NT2/D1 (cell line): ENCODE data around the gene LARP1.

ENCODE experiments used
- DNase-seq: peaks from one replicate; pipeline ENCODE4 v3.0.0-alpha.2; 2011; ENCODE audit warnings: low read depth, low spot score
- H3K27me3 ChIP-seq: 2 replicates; pipeline ENCODE4 v1.6.0; 2011; ENCODE audit warnings: mild to moderate bottlenecking; ENCODE audit not compliant: insufficient read length, insufficient read depth
- H3K36me3 ChIP-seq: 2 replicates; pipeline ENCODE4 v1.6.1; 2011; ENCODE audit warnings: mild to moderate bottlenecking, low read length, mixed read lengths; ENCODE audit not compliant: insufficient read depth, insufficient read length
- H3K4me1 ChIP-seq: 2 replicates; pipeline ENCODE4 v1.5.1; 2011; ENCODE audit not compliant: insufficient read depth, insufficient read length
- H3K4me3 ChIP-seq: 2 replicates; pipeline ENCODE4 v1.5.1; 2011; ENCODE audit warnings: low read depth; ENCODE audit not compliant: insufficient read length
- H3K9ac ChIP-seq: 2 replicates; pipeline ENCODE4 v1.6.0; 2011; ENCODE audit warnings: low read depth; ENCODE audit not compliant: insufficient read length
- H3K9me3 ChIP-seq: 2 replicates; pipeline ENCODE4 v1.5.1; 2011; ENCODE audit warnings: mild to moderate bottlenecking, low read length; ENCODE audit not compliant: insufficient read depth
- SUZ12 ChIP-seq: IDR thresholded peaks from 2 replicates; pipeline ENCODE4 v1.6.1; 2011; ENCODE audit not compliant: insufficient read length, insufficient read depth; ENCODE audit errors: extremely low read depth
- YY1 ChIP-seq: IDR thresholded peaks from 2 replicates; pipeline ENCODE4 v1.6.1; 2011; ENCODE audit not compliant: insufficient read length, insufficient read depth
- ZNF274 ChIP-seq: IDR thresholded peaks from 2 replicates; pipeline ENCODE4 v1.6.1; 2011; ENCODE audit warnings: mild to moderate bottlenecking, low read depth, low read length

LARP1 gene

GRCh38 chr5:154786414-154786813 is 31.2 kb downstream of the LARP1 start:
- TF ChIP-seq ZNF274 = no peak
- TF ChIP-seq YY1 = no peak
- TF ChIP-seq SUZ12 = no peak
- Histone ChIP-seq H3K36me3 (peaks cover 20% of the 10 kb centered on the region), H3K4me1 (peaks cover 8% of the 10 kb centered on the region), H3K9me3 (no peaks in the 10 kb centered on the region), H3K9ac (no peak overlapping the region), H3K4me3 (no peak overlapping the region), H3K27me3 (no peaks in the 10 kb centered on the region)
- DNase-seq = no peak

GRCh38 chr5:154788212-154788611 is 33.0 kb downstream of the LARP1 start:
- Histone ChIP-seq H3K36me3 (peaks cover 32% of the 10 kb centered on the region), H3K27me3 (no peaks in the 10 kb centered on the region), H3K9ac (no peak overlapping the region), H3K4me1 (no peaks in the 10 kb centered on the region), H3K9me3 (no peaks in the 10 kb centered on the region), H3K4me3 (no peak overlapping the region)
- no peak for DNase-seq
- no peak for TF ChIP-seq ZNF274
- no peak for TF ChIP-seq SUZ12

GRCh38 chr5:154791535-154791934 is 36.4 kb downstream of the LARP1 start:
- H3K4me3 ChIP-seq = no peak overlapping the region
- no peaks in the 10 kb centered on the region for H3K9me3 ChIP-seq
- no peaks in the 10 kb centered on the region for H3K27me3 ChIP-seq
- H3K4me1 ChIP-seq = no peaks in the 10 kb centered on the region
- H3K36me3 ChIP-seq = peaks cover 57% of the 10 kb centered on the region
- TF ChIP-seq SUZ12 = no peak
- TF ChIP-seq YY1 = no peak
- TF ChIP-seq ZNF274 = no peak
- H3K9ac ChIP-seq = no peak overlapping the region
- DNase-seq = no peak

GRCh38 chr5:154793599-154794524 is 38.7 kb downstream of the LARP1 start:
- H3K36me3 ChIP-seq = peaks cover 75% of the 10 kb centered on the region
- no peaks in the 10 kb centered on the region for H3K27me3 ChIP-seq
- no peaks in the 10 kb centered on the region for H3K4me1 ChIP-seq
- H3K9ac ChIP-seq = no peak overlapping the region
- no peak for TF ChIP-seq ZNF274
- no peak for TF ChIP-seq YY1
- no peak for TF ChIP-seq SUZ12
- no peaks in the 10 kb centered on the region for H3K9me3 ChIP-seq
- no peak overlapping the region for H3K4me3 ChIP-seq
- DNase-seq = no peak

GRCh38 chr5:154794525-154795234 is 39.5 kb downstream of the LARP1 start:
- no peak overlapping the region for H3K4me3 ChIP-seq
- no peak for TF ChIP-seq ZNF274
- TF ChIP-seq SUZ12 = no peak
- no peak for TF ChIP-seq YY1
- DNase-seq = no peak
- peaks cover 2% of the 10 kb centered on the region for H3K4me1 ChIP-seq
- no peaks in the 10 kb centered on the region for H3K9me3 ChIP-seq
- H3K36me3 ChIP-seq = peaks cover 83% of the 10 kb centered on the region
- no peak overlapping the region for H3K9ac ChIP-seq
- H3K27me3 ChIP-seq = no peaks in the 10 kb centered on the region

DNA sequence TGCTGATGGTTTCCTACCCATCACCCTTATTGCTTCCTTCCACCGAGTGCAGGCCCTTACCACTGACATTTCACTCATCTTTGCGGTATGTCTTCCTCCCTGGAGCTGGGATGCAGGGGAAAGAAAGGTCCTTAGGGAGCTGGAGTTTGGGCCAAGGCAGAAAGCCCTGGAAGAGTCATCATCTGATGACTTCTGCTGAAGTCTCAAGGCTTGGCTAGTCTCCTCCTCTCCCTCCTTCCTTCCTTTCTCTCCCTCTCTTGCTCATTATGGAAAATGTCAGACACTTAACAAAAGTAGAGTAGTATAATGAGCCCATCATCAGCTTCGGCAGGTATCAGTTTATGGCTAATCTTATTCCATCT is 40.0 kb downstream of the LARP1 start:
- Histone ChIP-seq H3K9ac (no peak overlapping the region), H3K27me3 (no peaks in the 10 kb centered on the region), H3K4me3 (no peak overlapping the region), H3K4me1 (peaks cover 3% of the 10 kb centered on the region), H3K9me3 (no peaks in the 10 kb centered on the region), H3K36me3 (peaks cover 84% of the 10 kb centered on the region)
- TF ChIP-seq ZNF274 (no peak), YY1 (no peak)
- DNase-seq = no peak

DNA sequence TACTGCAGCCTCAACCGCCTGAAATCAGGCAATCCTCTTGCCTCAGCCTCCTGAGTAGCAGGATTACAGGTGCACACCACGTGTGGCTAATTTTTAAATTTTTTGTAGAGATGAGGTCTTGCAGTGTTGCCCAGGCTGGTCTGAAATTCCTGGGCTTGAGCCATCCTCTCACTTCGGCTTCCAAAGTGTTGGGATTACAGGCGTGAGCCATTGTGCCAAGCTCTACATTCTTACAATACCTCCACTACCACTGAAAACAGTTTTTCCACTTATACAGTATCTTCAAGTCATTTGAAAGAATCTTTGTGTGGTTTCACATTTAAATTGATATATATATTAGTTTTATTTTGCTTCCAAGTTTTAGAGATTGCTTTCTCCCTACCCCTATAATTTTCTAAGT is 42.6 kb downstream of the LARP1 start:
- H3K36me3 ChIP-seq = peaks cover 86% of the 10 kb centered on the region
- no peak overlapping the region for H3K9ac ChIP-seq
- H3K9me3 ChIP-seq = no peaks in the 10 kb centered on the region
- H3K4me3 ChIP-seq = no peak overlapping the region
- DNase-seq = no peak
- H3K27me3 ChIP-seq = no peaks in the 10 kb centered on the region
- peaks cover 3% of the 10 kb centered on the region for H3K4me1 ChIP-seq
- no peak for TF ChIP-seq SUZ12
- TF ChIP-seq YY1 = no peak
- TF ChIP-seq ZNF274 = no peak
